ENCODE measurements around the gene LRP1B.

- TF ChIP-seq CTCF (IDR thresholded peaks at IDR 0.05) (no peak), POLR2A (IDR thresholded peaks at IDR 0.05) (no peak), POLR2AphosphoS5 (IDR thresholded peaks at IDR 0.05) (no peak)
Measured at GRCh38 chr2:140698636-140699035, 1432.2 kb downstream of the LRP1B start.

Measured in breast epithelium (tissue), 3 donors.